PC-9 (cell line): ENCODE measurements around the gene SLC30A7. TPM values are rescaled to one million over a fixed set of nuclear protein-coding genes. Genes with fewer than 3 reads are reported as not detected.

Experiments used
- BruUV-seq: library from RNA; stranded (reverse); fragments of 400-500 nt; replicated peaks from 2 replicates; lab custom pipeline; 2021; lab: Mats Ljungman, UMichigan
- CTCF ChIA-PET: fragments of 300-600 bp; sonication (Branson Sonifier 250); formaldehyde crosslinking; loops from one replicate; lab custom pipeline; 2022; ENCODE audit warnings: antibody characterized with exemption; lab: Charles Lee
- POLR2A ChIA-PET: fragments of 300-600 bp; sonication (Branson Sonifier 250); formaldehyde crosslinking; loops from one replicate; lab custom pipeline; 2022; ENCODE audit warnings: antibody characterized with exemption; ENCODE audit not compliant: unreplicated experiment; lab: Charles Lee
- DNase-seq, 2 experiments: peaks; one replicate each; pipeline versions ENCODE4 v3.0.0 to v3.0.0-alpha.2; 2015 to 2022; ENCODE audit warnings: mixed read lengths in 1 of 2
- H2AFZ ChIP-seq: fragments of 200-600 bp; sonication (generic); 2 replicates; pipeline ENCODE4 v1.8.1; 2017; ENCODE audit warnings: antibody characterized with exemption
- H3F3A ChIP-seq: fragments of 200-600 bp; sonication (generic); 2 replicates; pipeline ENCODE4 v1.8.1; 2017; ENCODE audit warnings: antibody characterized with exemption, mild to moderate bottlenecking, low read depth; ENCODE audit not compliant: insufficient read depth
- H3K27ac ChIP-seq: fragments of 200-600 bp; sonication (generic); 2 replicates; pipeline ENCODE4 v1.6.1; 2016; ENCODE audit warnings: mixed run types
- H3K27me3 ChIP-seq: fragments of 200-600 bp; sonication (generic); 2 replicates; pipeline ENCODE4 v1.6.1; 2016; ENCODE audit warnings: low read depth, mixed run types; ENCODE audit not compliant: insufficient read depth
- H3K36me3 ChIP-seq: fragments of 200-600 bp; sonication (generic); 2 replicates; pipeline ENCODE4 v1.6.1; 2016; ENCODE audit warnings: low read depth, mixed run types
- H3K4me1 ChIP-seq: fragments of 200-600 bp; sonication (generic); replicated peaks from 2 replicates; pipeline ENCODE4 v1.6.1; 2016; ENCODE audit warnings: mixed run types; ENCODE audit not compliant: insufficient read depth
- H3K4me2 ChIP-seq: fragments of 200-600 bp; sonication (generic); 2 replicates; pipeline ENCODE4 v1.6.1; 2017; ENCODE audit warnings: mixed run types
- H3K4me3 ChIP-seq: fragments of 200-600 bp; sonication (generic); 2 replicates; pipeline ENCODE4 v1.6.1; 2016; ENCODE audit warnings: mixed run types
- H3K79me2 ChIP-seq: fragments of 200-600 bp; sonication (generic); 2 replicates; pipeline ENCODE4 v1.6.1; 2017; ENCODE audit warnings: low read depth, mixed run types
- H3K9me2 ChIP-seq: fragments of 200-600 bp; sonication (generic); 2 replicates; pipeline ENCODE4 v1.8.1; 2017; ENCODE audit warnings: mild to moderate bottlenecking; ENCODE audit not compliant: insufficient read depth
- H3K9me3 ChIP-seq: fragments of 200-600 bp; sonication (generic); 2 replicates; pipeline ENCODE4 v1.8.1; 2016; ENCODE audit warnings: low read depth; ENCODE audit not compliant: insufficient read depth
- H4K20me1 ChIP-seq: fragments of 200-600 bp; sonication (generic); 2 replicates; pipeline ENCODE4 v1.8.1; 2017; ENCODE audit not compliant: insufficient read depth
- EZH2 ChIP-seq: fragments of 200-600 bp; sonication (generic); IDR thresholded peaks from 2 replicates; pipeline ENCODE4 v1.8.0; 2017; ENCODE audit warnings: antibody characterized with exemption, low read depth
- intact Hi-C: fragments of 100-400 bp; cut with micrococcal nuclease; formaldehyde crosslinking; loops from one replicate; pipeline ENCODE4 v1.10.0; 2022; ENCODE audit not compliant: unreplicated experiment
- total RNA-seq: library from RNA; stranded (reverse); gene quantifications from 2 replicates; pipeline ENCODE4 v1.2.3, GENCODE V29; 2021
- TF ChIP-seq, protein P1 (sequence below): fragments of 200-600 bp; sonication (generic); conservative IDR thresholded peaks from 2 replicates; pipeline ENCODE4 v1.6.1; 2017; ENCODE audit warnings: mixed run types, antibody characterized with exemption, mild to moderate bottlenecking, moderate library complexity

SLC30A7 gene
- total RNA-seq, 1 experiment from 2014 or later, result 27.4 TPM

DNA sequence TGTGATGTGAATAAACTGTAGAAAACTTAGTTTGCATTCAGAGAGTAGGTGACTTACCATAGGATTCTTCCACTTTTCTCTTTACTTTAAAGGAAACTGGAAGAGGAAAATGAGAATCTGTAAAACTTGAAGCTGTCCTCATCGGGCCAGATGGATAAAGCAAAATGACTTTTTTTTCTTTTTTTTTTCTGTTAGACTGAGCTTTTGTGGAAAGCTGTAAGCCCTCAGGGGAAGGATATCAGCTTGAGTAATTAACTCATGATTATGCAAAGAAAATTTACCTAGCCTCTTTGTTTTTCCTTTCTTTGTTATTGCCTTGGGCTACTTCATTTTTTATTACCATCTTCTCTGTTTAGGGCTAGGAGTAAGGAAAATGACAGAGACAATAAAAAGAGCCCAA is 76.3 kb downstream of the SLC30A7 start:
- Histone ChIP-seq H3K27ac (no peak overlapping the region), H3K4me1 (no peaks in the 10 kb centered on the region), H4K20me1 (0 out of 2 replicates have a peak, but pooled peaks cover 9% of the 10 kb centered on the region), H3F3A (peaks cover 14% of the 10 kb centered on the region; the same call in 1 of the 2 replicates), H3K79me2 (no peaks in the 10 kb centered on the region), H3K27me3 (no peaks in the 10 kb centered on the region), H3K4me3 (no peak overlapping the region), H3K4me2 (no peak overlapping the region), H3K36me3 (peaks cover 25% of the 10 kb centered on the region), H3K9me3 (no peaks in the 10 kb centered on the region), H3K9me2 (no peaks in the 10 kb centered on the region), H2AFZ (no peak overlapping the region)
- ChIA-PET CTCF (no interaction called here), POLR2A (no interaction called here)
- DNase-seq, result no peak
- no peak for TF ChIP-seq EZH2
- TF ChIP-seq, protein P1, sequence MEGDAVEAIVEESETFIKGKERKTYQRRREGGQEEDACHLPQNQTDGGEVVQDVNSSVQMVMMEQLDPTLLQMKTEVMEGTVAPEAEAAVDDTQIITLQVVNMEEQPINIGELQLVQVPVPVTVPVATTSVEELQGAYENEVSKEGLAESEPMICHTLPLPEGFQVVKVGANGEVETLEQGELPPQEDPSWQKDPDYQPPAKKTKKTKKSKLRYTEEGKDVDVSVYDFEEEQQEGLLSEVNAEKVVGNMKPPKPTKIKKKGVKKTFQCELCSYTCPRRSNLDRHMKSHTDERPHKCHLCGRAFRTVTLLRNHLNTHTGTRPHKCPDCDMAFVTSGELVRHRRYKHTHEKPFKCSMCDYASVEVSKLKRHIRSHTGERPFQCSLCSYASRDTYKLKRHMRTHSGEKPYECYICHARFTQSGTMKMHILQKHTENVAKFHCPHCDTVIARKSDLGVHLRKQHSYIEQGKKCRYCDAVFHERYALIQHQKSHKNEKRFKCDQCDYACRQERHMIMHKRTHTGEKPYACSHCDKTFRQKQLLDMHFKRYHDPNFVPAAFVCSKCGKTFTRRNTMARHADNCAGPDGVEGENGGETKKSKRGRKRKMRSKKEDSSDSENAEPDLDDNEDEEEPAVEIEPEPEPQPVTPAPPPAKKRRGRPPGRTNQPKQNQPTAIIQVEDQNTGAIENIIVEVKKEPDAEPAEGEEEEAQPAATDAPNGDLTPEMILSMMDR, result no peak
- no TSS peak for BruUV-seq
- intact Hi-C loops, result no loop called here

DNA sequence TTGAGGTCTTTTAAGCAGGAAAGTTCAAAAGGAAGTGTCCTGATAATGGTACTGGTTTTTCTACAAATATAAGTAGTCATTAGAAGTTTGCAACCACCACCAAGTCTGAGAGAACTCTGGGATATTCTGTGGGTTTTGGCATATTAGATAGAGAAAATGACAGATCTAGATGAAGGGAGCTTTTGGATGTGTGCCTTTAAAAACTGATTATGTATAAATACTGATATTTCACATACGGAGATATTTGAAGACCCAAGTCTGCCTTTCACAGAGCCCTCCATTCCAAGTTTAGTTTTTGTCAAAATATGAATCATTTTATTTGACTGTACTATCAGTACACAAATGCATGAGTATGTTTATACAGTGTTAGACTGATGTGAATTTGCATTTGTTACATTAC is 81.0 kb downstream of the SLC30A7 start:
- BruUV-seq, result no TSS peak
- intact Hi-C loops, result no loop called here
- ChIA-PET CTCF (no interaction called here), POLR2A (no interaction called here)
- Histone ChIP-seq H3K4me3 (no peak overlapping the region), H3K27me3 (no peaks in the 10 kb centered on the region), H3K4me2 (no peak overlapping the region), H4K20me1 (peaks cover 7% of the 10 kb centered on the region), H3K79me2 (no peaks in the 10 kb centered on the region), H3K36me3 (peaks cover 33% of the 10 kb centered on the region), H3K9me2 (no peaks in the 10 kb centered on the region), H3K9me3 (no peaks in the 10 kb centered on the region), H3K4me1 (no peaks in the 10 kb centered on the region), H2AFZ (no peak overlapping the region), H3F3A (peaks cover 14% of the 10 kb centered on the region; the same call in 1 of the 2 replicates), H3K27ac (no peak overlapping the region)
- no peak for DNase-seq
- TF ChIP-seq, protein P1, result no peak
- TF ChIP-seq EZH2, result no peak

DNA sequence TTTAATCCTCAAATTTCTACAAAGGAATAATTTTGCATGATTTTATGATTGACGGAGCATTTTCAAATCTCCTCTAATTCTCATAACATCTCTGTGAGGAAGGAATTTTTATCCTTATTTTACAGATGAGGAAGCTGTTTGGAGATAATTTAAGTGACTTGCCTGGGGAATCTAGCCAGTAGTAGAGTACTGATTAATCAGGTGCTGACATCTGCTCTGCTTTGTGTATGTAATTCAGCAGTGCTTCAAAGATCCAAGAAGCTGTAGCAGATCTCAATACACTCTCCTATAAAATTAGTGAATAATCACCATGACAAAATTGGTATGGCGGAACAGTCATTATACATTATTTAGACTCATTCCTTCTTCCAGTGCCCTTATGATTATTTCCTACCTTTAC is 83.7 kb downstream of the SLC30A7 start:
- no peaks in the 10 kb centered on the region for H3K4me1 ChIP-seq
- H3K4me3 ChIP-seq, result no peak overlapping the region
- H3K9me3 ChIP-seq, result no peaks in the 10 kb centered on the region
- peaks cover 28% of the 10 kb centered on the region for H3K36me3 ChIP-seq
- H3K4me2 ChIP-seq, result no peak overlapping the region
- H3K9me2 ChIP-seq, result no peaks in the 10 kb centered on the region
- no peak for DNase-seq
- no peak overlapping the region for H3K27ac ChIP-seq
- H3F3A ChIP-seq, result peaks cover 15% of the 10 kb centered on the region
- no peaks in the 10 kb centered on the region for H3K79me2 ChIP-seq
- no TSS peak for BruUV-seq
- no peak overlapping the region for H2AFZ ChIP-seq
- no peak for TF ChIP-seq EZH2
- TF ChIP-seq, protein P1, result no peak
- CTCF ChIA-PET, result no interaction called here
- POLR2A ChIA-PET, result no interaction called here
- intact Hi-C loops, result no loop called here
- H3K27me3 ChIP-seq, result no peaks in the 10 kb centered on the region
- H4K20me1 ChIP-seq, result peaks cover 7% of the 10 kb centered on the region
